Hepatic stellate cell (primary cell): Measurements from ENCODE around the gene RPS6KA2.

ENCODE experiments used
- DNase-seq: peaks from one replicate; pipeline ENCODE4 v3.0.0; 2011; ENCODE audit warnings: low spot score

Gene RPS6KA2

DNA sequence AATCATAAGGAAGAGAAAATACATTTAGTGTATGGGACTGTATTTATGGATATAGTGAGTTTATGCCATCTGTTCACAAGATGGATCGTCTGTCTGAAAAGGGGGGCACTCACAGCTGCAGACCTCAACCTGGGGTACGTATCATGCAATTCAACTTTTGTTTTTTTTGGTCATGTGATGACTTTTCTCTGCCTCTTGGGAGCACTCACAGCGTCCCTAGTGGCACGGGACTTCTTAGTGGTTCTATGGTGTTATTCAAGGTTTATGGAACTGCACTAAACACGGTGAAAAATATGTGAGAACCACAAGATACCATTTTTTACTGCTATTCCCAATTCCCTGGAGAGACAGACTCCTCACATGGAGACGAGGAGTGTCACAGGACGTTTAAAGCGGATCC is 183.9 kb downstream of the RPS6KA2 start:
- no peak for DNase-seq

GRCh38 chr6:166442131-166442685 is 184.8 kb downstream of the RPS6KA2 start:
- DNase-seq = no peak

- no peak for DNase-seq
Observed at GRCh38 chr6:166441325-166442078, 185.5 kb downstream of the RPS6KA2 start.

GRCh38 chr6:166440729-166441128 is 186.3 kb downstream of the RPS6KA2 start:
- no peak for DNase-seq

DNA sequence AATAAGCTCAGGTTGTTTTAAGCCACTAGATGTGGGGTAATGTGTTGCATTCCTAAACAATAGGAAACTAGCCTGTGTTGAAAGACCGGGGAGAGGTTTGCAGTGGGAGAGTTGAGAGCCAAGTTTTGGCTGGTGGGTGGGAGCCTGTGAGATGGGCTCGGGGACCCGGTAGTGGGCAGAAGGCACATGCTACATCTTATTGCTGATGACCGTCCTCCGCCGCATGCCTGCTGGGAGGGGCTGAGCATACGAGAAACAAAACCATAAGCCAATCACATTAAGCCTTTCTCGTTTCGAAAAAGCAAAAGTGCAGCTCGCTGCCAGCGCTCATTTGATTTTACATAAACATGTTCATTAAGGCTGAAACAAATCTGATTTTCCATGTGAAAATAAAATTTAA is 186.9 kb downstream of the RPS6KA2 start:
- DNase-seq = no peak

DNA sequence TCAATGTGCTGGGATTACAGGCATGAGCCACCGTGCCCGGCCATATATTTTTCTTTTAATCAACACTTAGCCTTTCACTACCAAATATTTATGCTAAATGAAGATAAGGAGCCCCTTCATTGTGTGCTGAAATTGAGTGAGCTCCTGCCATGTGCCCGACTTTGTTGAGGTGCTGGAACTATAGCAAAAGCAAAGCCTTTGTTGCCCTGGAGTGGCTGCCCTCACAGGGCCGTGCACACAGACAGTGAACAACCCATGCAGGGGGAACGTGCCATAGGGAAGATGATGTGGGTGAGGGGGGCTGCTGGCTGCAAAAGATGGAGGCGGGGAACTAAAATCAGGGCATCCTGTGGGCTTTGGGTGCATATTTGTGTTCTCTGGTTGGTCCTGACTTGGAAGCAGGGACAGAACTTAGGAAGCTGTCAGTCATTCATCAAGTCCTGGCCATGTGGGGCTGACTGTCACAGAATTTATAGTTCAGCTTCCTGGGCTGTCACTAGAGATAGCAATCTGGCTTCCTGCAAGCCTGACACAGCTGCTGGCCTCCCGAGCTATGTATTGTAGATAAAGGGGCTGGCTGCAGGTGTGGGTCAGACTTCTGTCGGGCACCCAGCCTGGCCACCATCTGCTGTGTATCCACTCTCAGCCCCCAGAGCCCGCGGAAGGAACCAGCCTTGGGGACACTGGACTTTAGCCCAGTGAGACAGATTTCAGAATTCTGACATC is 187.5 kb downstream of the RPS6KA2 start:
- DNase-seq = no peak

- no peak for DNase-seq
Observed at GRCh38 chr6:166438211-166438861, 188.7 kb downstream of the RPS6KA2 start.

- no peak for DNase-seq
Observed at GRCh38 chr6:166437661-166438060, 189.4 kb downstream of the RPS6KA2 start.

GRCh38 chr6:166436195-166437139 is 190.6 kb downstream of the RPS6KA2 start:
- no peak for DNase-seq

- no peak for DNase-seq
Observed at GRCh38 chr6:166435574-166435973, 191.5 kb downstream of the RPS6KA2 start.

- DNase-seq = no peak
Observed at GRCh38 chr6:166434336-166434735, 192.7 kb downstream of the RPS6KA2 start.

DNA sequence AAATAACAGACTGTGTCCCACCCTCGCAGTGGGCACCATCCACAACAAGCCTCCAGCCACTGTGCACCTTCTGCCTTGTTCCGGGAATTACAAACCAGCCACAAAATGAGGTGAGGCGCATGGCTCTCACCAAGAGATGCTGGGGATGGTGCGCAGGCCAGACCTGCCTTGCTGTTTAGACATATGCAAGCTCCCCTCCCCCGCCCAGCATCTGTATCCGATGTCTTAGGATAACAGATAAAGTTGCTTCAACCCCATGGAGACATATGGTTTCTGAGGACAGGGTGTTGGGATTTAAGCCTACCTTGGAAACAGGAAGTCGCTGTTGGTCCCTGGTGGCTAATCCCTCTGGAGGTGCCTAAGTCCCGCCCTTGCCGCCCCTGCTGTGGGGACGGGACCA is 194.0 kb downstream of the RPS6KA2 start:
- DNase-seq = no peak

DNA sequence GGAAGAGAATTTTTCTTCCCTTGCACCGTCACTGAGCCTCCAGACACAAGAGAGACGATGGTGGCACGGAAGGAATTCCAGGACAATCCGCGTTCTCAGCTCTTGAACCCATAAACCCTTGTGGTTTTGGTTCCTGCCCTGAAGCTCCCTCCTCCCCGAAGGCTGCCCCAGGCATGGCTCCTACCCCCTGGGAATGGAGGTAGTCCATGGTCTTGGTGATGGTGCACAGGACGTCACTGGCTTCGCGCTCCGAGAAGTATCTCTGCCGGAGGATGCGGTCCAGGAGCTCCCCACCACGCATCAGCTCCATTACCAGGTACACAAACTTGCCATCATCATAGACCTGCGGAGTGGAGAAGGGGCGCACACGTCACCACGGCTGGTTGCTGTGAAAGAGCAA is 196.8 kb downstream of the RPS6KA2 start:
- DNase-seq = no peak

- DNase-seq = no peak
Observed at GRCh38 chr6:166424431-166424830, 202.6 kb downstream of the RPS6KA2 start.

GRCh38 chr6:166423781-166424180 is 203.3 kb downstream of the RPS6KA2 start:
- DNase-seq = no peak

GRCh38 chr6:166423051-166423745 is 203.9 kb downstream of the RPS6KA2 start:
- no peak for DNase-seq

DNA sequence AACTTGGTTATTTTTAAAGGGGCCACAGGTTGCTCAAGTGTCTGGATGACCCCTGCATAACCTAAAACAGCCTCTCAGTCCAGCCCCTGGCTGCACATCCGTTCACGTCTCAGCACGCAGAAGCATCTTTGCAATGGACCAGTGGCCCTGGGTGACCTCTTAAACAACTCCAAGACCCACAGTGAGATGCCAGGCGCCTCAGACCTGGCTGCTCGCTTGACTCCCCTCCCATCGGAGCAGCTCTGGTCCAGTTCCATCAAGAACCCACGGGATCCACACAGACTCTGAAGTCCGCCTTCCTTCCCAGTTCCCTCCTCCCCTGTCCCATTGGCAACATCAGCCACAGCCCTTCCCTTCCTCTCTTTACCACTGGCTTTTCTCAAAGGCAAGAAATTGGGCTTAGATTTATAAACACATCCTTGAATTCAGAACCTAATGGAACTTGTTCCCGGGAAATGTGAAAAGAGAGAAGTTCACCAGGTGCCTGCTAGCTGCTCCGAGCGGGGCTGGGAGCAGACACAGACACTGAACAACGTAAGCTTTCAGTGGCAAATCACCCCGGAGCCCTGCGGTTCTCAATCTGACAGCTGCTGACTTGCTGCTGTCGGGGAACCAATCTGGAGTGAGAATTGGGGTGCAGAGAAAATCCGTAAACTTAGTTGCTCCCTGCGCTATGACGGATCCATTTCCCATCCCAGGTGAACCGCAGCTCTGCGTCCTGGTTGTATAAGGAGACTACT is 204.7 kb downstream of the RPS6KA2 start:
- DNase-seq = no peak

DNA sequence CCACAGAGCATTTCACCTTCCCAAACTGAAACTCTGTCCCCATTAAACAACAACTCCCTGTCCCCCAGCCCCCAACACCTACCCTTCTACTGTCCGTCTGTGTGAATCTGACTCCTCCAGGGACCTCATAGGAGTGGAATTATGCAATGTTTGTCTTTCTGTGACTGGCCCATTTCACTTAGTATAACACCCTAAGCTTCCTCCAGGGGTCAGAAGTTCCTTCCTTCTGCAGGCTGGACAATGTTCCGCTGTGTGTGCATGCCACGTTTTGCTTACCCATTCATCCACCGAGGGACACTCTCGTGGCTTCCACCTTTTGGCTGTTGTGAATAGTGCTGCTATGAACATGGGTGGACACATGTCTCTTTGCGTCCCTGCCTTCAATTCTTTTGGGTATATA is 206.7 kb downstream of the RPS6KA2 start:
- DNase-seq = peak; percentile 38

- DNase-seq = no peak
Observed at GRCh38 chr6:166419717-166420116, 207.3 kb downstream of the RPS6KA2 start.

- DNase-seq = no peak
Observed at GRCh38 chr6:166419286-166419685, 207.8 kb downstream of the RPS6KA2 start.
